Coronary artery (tissue), 2 donors: ENCODE data around the gene PRRG3.
A peak's percentile ranks its signal among the peaks of the same experiment; 100 is the strongest.
"Not testable (repeated sequence)": the region's sequence is repeated elsewhere in the genome, so short reads cannot be mapped to it uniquely, and the experiment has no call there.

Experiments used
- DNase-seq: peaks from one replicate; pipeline ENCODE4 v3.0.0-alpha.2; 2017; ENCODE audit warnings: low spot score
- H3K27ac ChIP-seq, 2 donors: fragments of 200-600 bp; sonication (generic); one replicate each; pipeline ENCODE4 v1.5.1; 2016 to 2019
- H3K4me3 ChIP-seq: fragments of 200-600 bp; sonication (generic); 2 replicates; pipeline ENCODE4 v1.5.1; 2016; ENCODE audit warnings: mild to moderate bottlenecking, moderate library complexity
- CTCF ChIP-seq: fragments of 200-600 bp; sonication (generic); IDR thresholded peaks from one replicate; pipeline ENCODE4 v1.5.1; 2019; ENCODE audit warnings: antibody characterized with exemption

PRRG3 gene

GRCh38 chrX:151688695-151689094 lies 6.6 kb upstream of the PRRG3 start:
- DNase-seq: peak; percentile 33
- Histone ChIP-seq H3K27ac (no peak overlapping the region), H3K4me3 (no peak overlapping the region)
- TF ChIP-seq CTCF: no peak

- Histone ChIP-seq H3K4me3 (no peak overlapping the region), H3K27ac (no peak overlapping the region)
- no peak for TF ChIP-seq CTCF
- DNase-seq: no peak
Observed at GRCh38 chrX:151692825-151693224, 2.4 kb upstream of the PRRG3 start.

- TF ChIP-seq CTCF: no peak
- Histone ChIP-seq H3K4me3 (no peak overlapping the region), H3K27ac (no peak overlapping the region)
- no peak for DNase-seq
Observed at GRCh38 chrX:151694121-151694520, 1.1 kb upstream of the PRRG3 start.

- TF ChIP-seq CTCF: no peak
- Histone ChIP-seq H3K4me3 (no peak overlapping the region), H3K27ac (no peak overlapping the region)
- no peak for DNase-seq
Observed at GRCh38 chrX:151695583-151696340, 504 bp downstream of the PRRG3 start.

- not testable (repeated sequence) for H3K27ac ChIP-seq, H3K4me3 ChIP-seq, DNase-seq
Observed at GRCh38 chrX:151697082-151697481, 1.8 kb downstream of the PRRG3 start.

GRCh38 chrX:151697522-151697921 lies 2.3 kb downstream of the PRRG3 start:
- no peak for TF ChIP-seq CTCF
- DNase-seq: no peak
- no peak overlapping the region for H3K27ac ChIP-seq
- H3K4me3 ChIP-seq: no peak overlapping the region

GRCh38 chrX:151698485-151698884 lies 3.2 kb downstream of the PRRG3 start:
- no peak for DNase-seq
- no peak overlapping the region for H3K4me3 ChIP-seq
- TF ChIP-seq CTCF: no peak
- H3K27ac ChIP-seq: no peak overlapping the region
